KOPT-K1 (cell line): ENCODE data around the gene APCDD1.

ENCODE experiments used
- H3K27ac ChIP-seq: fragments of 200-600 bp; sonication (generic); 2 replicates; pipeline ENCODE4 v1.5.1; 2016; ENCODE audit warnings: antibody characterized with exemption, mild to moderate bottlenecking, low read depth, low read length; ENCODE audit not compliant: poor library complexity, severe bottlenecking
- H3K36me3 ChIP-seq: fragments of 200-600 bp; sonication (generic); 2 replicates; pipeline ENCODE4 v1.5.1; 2017; ENCODE audit warnings: antibody characterized with exemption, mild to moderate bottlenecking, low read length, moderate library complexity; ENCODE audit not compliant: insufficient read depth
- H3K9me3 ChIP-seq: fragments of 200-600 bp; sonication (generic); 2 replicates; pipeline ENCODE4 v1.5.1; 2017; ENCODE audit warnings: antibody characterized with exemption, low read length, mild to moderate bottlenecking; ENCODE audit not compliant: insufficient read depth, poor library complexity, severe bottlenecking

The APCDD1 gene

DNA sequence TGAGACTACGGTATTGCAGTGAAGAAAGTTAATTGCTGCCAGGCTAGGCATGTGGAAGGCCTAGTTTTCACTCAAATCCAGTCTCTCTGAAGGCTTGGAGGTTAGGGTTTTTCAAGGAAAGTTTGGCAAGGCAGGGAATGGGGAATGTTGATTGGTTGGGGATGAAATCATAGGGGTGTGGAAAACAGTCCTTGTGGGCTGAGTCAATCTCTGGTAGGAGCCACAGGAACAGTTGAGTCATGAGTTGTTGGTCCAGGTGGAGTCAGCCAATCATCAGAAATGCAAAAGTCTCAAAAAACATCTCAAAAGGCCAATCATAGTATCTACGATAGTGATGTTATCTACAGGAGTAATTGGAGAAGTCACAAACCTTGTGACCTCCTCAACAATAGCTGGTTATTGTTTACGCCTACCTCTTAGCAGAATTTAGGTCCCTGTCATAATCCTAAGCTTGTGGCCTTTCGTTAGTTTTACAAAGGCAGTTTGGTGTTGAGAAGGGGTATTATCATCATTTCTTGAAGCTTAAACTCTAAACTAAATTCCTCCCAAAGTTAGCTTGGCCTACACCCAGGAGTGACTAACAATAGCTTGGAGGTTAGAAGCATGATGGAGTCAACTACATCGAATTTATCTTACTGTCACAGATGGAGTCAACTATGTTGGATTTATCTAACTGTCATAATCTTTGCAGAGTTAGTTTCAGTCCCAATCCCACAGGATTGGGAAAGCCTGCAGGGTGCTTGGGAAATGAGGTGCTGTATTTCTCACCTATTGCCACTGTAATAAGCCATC, 33.7 kb upstream of the APCDD1 start:
- peaks cover 9% of the 10 kb centered on the region for H3K9me3 ChIP-seq
- H3K27ac ChIP-seq: no peak overlapping the region
- no peaks in the 10 kb centered on the region for H3K36me3 ChIP-seq

DNA sequence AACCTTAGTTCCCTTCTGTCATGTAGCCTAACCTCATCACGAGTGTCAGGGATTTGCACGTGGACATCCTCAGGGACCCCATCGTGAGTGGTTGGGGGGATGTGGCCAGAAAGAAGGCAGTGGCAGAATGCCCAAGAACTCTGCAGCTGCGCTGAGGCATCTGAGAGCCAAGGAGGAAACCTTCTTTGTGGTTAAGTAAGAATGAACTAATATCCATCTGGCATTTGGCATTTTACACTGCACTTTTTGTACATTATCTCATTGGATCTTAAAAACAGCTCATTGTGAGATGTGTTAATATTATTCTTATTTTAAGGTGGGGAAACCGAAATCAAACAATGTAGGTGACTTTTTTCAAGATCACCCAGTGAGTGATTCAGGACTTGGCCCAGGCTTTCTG, 32.6 kb upstream of the APCDD1 start:
- Histone ChIP-seq H3K27ac (peak overlapping the region; percentile 47), H3K9me3 (peaks cover 9% of the 10 kb centered on the region), H3K36me3 (no peaks in the 10 kb centered on the region)

DNA sequence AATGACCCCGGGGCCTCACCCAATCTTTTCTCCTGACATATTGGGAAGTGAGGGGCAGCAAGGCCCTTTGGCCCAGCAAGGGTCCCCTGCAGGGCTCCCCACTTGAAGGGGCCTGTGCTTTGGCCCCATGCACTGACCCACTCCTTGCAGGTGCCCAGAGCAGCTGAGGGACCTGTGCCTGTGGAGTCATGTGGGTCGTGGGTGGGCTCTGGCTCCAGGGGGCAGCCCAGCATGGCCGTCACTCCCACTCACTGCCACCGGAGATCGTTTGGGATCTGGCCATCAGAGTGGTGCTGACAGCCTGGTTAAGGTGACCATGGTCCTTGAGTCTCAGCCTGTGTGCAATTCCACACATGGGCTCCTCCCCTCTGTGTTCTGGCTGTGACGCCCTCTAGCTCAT, 31.7 kb upstream of the APCDD1 start:
- no peaks in the 10 kb centered on the region for H3K36me3 ChIP-seq
- peak overlapping the region; percentile 47 for H3K27ac ChIP-seq

DNA sequence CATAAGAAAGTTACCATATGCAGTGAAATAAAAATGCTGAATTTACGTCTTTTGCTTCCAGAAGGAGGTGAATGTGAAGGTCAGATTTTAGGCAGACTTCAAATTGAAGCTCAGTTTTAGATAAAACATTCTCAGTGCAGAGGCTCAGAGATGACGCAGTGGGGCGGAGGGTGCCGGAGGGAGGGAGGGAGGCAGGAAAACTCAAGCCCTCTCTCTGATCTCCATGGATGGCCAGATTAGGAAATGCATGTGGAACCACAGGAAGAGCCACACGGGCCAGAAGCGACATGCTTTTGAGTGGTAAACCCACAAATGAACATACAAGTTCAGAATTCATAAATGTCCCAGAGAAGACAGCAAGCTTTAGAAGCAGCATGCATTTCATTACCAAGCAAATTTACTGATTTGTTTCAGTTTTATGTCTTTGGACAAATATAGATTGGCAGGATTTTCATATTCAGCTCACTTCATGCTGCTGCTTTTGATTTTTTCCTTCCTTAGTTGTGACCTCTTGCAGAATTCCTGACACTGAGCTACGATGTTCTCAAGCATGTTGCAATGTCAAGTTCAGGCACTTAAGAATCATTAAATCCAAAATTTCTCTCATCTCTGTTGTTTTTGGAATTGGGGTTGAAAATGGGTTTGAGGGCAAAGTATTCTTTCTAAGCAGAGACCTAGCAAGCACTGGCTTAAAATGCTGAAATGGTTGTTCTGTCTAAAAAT, 29.7 kb upstream of the APCDD1 start:
- Histone ChIP-seq H3K9me3 (peaks cover 9% of the 10 kb centered on the region), H3K36me3 (no peaks in the 10 kb centered on the region)

More for the DNA sequence above, 31.7 kb upstream of the APCDD1 start:
- peaks cover 9% of the 10 kb centered on the region for H3K9me3 ChIP-seq

DNA sequence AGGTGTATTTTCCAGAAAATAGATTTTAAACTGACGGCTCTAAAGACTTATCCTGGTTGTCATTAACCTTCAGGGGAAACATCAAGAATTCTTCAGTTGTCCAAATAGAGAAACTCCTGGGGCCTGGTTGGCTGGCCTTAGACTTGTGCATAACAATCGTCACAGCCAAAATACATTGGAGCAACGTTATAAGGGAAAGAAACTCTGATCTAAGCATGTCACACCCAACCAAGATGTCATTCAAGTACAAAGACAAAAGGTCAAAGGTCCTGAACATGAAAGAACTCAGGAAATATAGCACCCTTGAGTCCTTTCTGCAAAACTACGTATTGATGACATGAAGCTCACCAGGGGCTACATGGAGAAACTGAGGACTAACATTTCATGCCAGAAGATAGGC, 23.8 kb upstream of the APCDD1 start:
- no peak overlapping the region for H3K27ac ChIP-seq
- no peaks in the 10 kb centered on the region for H3K36me3 ChIP-seq
- no peaks in the 10 kb centered on the region for H3K9me3 ChIP-seq

More for the DNA sequence above, 29.7 kb upstream of the APCDD1 start:
- no peak overlapping the region for H3K27ac ChIP-seq

DNA sequence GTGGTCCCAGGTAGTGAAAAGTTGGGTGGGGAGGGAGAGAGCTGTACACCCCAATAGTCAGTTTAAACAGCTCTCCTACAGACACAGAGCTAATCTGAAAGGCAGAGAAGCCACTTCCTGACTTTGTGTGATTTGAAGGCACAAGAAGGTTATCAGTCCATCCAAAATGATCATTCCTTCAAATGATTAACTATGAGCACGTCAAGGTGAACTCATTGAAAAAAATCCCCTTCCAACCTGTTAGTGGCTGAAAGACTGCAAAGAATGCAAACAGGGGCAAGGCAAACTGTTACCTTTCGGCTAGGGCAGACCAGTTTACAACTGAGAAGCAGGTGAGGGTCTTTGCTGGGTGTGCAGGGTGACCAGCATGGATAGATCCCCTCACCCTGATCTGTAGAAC, 22.8 kb upstream of the APCDD1 start:
- H3K9me3 ChIP-seq: no peaks in the 10 kb centered on the region
- H3K27ac ChIP-seq: no peak overlapping the region
- H3K36me3 ChIP-seq: no peaks in the 10 kb centered on the region

DNA sequence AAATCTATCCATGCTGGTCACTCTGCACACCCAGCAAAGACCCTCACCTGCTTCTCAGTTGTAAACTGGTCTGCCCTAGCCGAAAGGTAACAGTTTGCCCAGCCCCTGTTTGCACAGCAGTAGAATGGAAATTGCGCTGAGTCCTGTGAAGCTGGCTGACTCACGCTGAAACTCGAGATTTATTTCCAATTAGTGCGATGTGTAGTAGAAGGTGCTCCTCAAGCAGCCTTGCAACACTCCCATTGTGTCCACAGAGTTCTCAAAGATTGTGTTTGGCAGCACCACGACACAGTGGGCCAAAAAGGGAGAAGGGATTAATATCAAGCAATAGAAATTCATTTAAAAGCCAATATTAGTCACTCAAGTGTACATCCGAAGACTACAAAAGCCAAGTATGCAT, 21.7 kb upstream of the APCDD1 start:
- H3K27ac ChIP-seq: no peak overlapping the region
- H3K9me3 ChIP-seq: no peaks in the 10 kb centered on the region
- H3K36me3 ChIP-seq: no peaks in the 10 kb centered on the region

DNA sequence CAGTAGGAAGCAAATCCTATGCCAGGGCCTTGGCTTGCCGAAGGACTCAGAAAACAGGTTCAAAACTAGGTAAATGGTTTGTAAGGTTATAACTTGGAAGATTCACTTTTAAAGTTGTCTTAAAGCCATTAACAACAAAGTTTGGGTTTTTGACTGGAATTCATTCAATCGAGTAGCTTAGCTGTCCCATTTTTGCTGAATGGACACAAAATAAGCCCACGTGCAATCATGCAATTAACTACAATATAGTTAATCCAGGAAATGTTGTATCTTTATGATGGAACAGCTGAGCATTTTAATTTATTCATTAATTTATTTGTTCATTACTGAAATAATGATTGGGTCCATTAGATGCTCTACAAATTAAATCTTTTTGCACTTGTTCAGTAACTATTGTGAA, 18.3 kb upstream of the APCDD1 start:
- H3K27ac ChIP-seq: no peak overlapping the region
- H3K9me3 ChIP-seq: no peaks in the 10 kb centered on the region
- H3K36me3 ChIP-seq: no peaks in the 10 kb centered on the region

DNA sequence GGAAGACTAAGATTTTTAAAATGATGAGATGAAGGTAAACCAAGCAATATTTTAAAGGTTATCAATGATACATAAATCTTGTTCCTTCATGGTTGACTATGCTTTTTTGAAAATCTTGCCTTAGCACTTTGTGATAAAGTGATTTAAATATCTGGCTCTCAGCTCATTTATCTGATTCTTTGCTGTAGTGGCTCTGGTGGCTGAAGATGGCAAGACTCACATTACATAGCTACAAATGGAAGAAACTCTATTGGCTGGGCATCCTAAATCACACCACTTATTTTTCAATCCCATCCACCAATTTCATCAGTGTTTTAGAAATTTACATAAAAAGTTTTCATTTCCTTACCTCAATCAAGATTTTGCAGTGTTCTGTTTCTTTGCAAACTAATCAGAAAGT, 16.6 kb upstream of the APCDD1 start:
- H3K27ac ChIP-seq: no peak overlapping the region
- H3K9me3 ChIP-seq: no peaks in the 10 kb centered on the region
- H3K36me3 ChIP-seq: no peaks in the 10 kb centered on the region

DNA sequence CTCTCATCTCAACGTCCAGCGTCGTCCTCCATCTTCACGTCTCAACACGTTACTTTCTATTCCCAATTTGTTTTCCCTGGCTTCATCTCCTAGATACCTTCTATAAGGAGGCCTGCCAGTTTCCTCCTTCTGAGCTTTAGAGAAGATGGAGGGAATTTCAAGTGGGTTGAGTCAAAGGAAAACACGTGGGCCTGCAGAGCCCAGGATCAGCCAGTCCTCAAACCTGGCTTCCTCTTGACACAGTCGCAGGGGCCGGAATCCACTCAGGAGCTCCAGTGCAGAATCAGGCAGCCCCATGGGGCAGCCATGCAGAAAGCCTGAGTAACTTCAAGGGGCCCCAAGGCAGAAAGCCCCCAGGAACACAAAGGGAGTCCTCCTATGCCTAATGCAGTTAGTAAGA, 14.5 kb upstream of the APCDD1 start:
- H3K27ac ChIP-seq: no peak overlapping the region
- no peaks in the 10 kb centered on the region for H3K9me3 ChIP-seq
- H3K36me3 ChIP-seq: no peaks in the 10 kb centered on the region

DNA sequence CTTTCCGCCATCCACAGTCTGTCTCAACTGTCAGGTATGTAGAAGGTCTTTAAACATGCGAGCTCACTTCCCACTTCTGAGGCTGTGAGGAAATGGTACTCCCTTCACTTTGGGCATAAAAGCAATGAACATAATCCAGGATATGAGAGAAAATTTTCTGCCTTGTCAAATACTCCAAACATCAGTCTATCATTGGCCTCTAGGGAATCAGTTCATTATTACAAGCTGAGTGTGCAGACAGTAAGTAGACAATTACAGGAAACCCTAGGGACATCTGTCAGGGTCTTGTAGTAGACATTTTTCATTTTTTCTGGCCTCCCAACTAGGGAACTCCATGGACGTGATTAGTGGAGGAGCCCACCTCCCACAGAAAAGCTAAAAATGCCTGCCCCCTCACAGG, 13.6 kb upstream of the APCDD1 start:
- no peaks in the 10 kb centered on the region for H3K36me3 ChIP-seq
- no peaks in the 10 kb centered on the region for H3K9me3 ChIP-seq
- H3K27ac ChIP-seq: no peak overlapping the region

DNA sequence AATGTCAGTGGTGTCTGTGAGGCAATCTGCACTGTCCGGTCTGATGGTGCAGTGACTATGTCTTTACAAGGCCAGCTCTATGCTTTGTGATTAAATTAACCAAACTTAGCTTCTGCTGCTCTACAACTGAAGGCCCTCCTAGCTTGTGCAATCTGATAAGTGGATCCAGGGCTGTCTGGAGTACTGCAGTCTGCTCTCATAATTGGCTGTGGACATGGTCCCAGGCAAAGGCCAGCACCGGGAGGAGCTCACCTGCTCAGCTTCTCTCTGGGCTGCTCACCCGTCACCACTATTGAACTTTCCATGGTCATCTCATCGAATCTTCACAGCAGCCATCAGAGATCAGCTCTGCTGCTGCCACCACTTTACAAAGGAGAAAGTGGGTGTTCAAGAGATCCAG, 13.0 kb upstream of the APCDD1 start:
- Histone ChIP-seq H3K9me3 (no peaks in the 10 kb centered on the region), H3K27ac (no peak overlapping the region), H3K36me3 (no peaks in the 10 kb centered on the region)

DNA sequence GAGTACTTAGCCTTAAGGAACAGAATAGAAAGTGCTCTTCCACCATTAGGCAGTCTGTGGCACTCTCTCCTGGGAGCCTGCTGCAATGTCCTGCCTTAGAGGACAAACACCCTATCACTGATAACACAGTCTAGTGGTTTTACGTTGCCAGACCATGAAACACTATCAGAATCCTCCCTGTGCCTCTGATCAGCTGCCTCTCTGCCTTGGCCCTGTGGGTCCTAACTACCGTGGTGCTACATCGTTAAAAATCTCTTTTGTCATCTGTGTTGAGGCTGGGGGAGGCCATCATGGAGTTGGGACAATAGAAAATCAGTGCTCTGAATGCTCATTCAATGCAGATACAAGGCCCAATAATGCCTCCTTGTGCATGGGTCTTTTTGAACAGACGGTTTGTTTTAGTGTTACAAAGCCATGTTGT, 11.9 kb upstream of the APCDD1 start:
- no peaks in the 10 kb centered on the region for H3K9me3 ChIP-seq
- H3K27ac ChIP-seq: no peak overlapping the region
- H3K36me3 ChIP-seq: no peaks in the 10 kb centered on the region

DNA sequence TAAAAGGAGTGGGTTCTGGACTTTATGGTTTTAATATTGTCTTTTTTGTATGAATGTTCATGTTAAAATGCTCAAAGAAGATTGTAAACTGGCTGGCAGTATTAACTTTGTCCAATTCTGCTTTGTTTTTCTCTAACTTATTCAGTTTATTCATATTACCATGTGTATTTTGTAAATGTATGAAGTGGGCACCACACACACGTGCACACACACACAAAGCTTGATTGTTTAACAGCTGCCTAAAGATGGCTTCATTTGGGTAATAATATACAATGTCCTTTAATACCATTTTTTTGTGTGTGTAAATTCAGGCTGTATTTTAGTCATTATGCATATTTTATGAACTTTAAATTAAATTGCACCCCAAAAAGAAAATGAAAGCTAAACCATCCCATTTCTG, 11.4 kb upstream of the APCDD1 start:
- Histone ChIP-seq H3K27ac (no peak overlapping the region), H3K9me3 (no peaks in the 10 kb centered on the region), H3K36me3 (no peaks in the 10 kb centered on the region)

DNA sequence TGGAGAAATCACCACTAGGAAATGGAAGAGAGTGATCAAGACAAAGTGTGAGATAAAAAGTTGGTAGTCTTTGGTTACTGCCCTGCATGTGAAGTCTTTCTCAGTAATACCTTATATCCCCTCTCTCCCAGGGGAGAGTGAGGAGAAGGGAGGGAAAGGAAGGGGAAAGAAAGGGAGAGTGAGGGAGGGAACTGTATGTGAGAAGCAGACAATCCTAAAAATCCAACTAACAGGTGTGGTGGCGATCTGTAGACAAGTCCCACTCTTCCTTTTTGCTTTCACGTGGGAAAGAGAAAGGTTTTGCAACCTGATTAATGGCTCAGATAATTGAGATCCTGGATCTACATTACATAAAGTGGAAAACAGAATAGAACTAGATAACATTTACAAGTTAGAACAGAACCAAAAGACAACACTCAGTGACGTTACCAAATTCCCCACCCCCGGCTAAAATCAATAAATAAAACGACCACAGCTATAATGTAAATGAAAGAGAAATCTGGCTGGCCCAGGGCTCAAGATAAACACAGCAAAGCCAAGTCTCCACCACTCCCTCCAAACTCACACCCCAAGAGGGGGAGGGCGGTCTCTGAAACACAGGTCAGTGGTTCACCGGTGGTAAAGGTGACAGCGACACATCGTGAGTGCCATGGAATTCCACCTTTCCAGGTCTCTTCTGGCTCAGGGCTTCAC, 10.0 kb upstream of the APCDD1 start:
- Histone ChIP-seq H3K36me3 (no peaks in the 10 kb centered on the region), H3K9me3 (no peaks in the 10 kb centered on the region), H3K27ac (no peak overlapping the region)
